Colonic mucosa (tissue), 4 donors: ENCODE results near the gene MDH1. TPM values are rescaled to one million over a fixed set of nuclear protein-coding genes. Genes with fewer than 3 reads are reported as not detected.

Experiments
- DNase-seq: peaks from one replicate; pipeline ENCODE4 v3.0.0-alpha.2; 2020
- H3K27ac ChIP-seq: fragments of 200-600 bp; one replicate; pipeline ENCODE4 v1.8.0; 2021
- H3K27me3 ChIP-seq: fragments of 200-600 bp; one replicate; pipeline ENCODE4 v1.8.0; 2021
- H3K36me3 ChIP-seq: fragments of 200-600 bp; one replicate; pipeline ENCODE4 v1.8.0; 2021
- H3K4me1 ChIP-seq: fragments of 200-600 bp; one replicate; pipeline ENCODE4 v1.8.0; 2021; ENCODE audit warnings: mild to moderate bottlenecking
- H3K4me3 ChIP-seq: fragments of 200-600 bp; one replicate; pipeline ENCODE4 v1.8.0; 2021
- H3K9ac ChIP-seq, 2 donors: one replicate each; pipeline ENCODE4 v1.7.0; 2013; ENCODE audit warnings: control low read depth in 2 of 2, low read depth in 2 of 2, low read length in 2 of 2
- H3K9me3 ChIP-seq: fragments of 200-600 bp; one replicate; pipeline ENCODE4 v1.8.0; 2021
- CTCF ChIP-seq: fragments of 200-600 bp; IDR thresholded peaks from one replicate; pipeline ENCODE4 v1.8.0; 2022; ENCODE audit warnings: antibody characterized with exemption, mild to moderate bottlenecking
- intact Hi-C: fragments of 100-400 bp; cut with DNase I; formaldehyde crosslinking; loops from one replicate; pipeline ENCODE4 v1.14.1; 2022
- total RNA-seq, 2 donors: library from RNA; stranded (reverse); fragmentation: NEBNext Ultra II Directional in 1 of 2; extraction: Animal tissue kit (Norgen Biotek cat#: 25700) in 1 of 2; gene quantifications; one replicate each; pipeline ENCODE4 v1.2.1, GENCODE V29; 2021
- donor health status: healthy.
- donor health status: DM: no; HTN: no; CAD: no.
- donor health status: DM: no; HTN: no; CAD: no.

The MDH1 gene
- total RNA-seq, 2 donors from 2014 or later: 187 to 229 TPM

DNA sequence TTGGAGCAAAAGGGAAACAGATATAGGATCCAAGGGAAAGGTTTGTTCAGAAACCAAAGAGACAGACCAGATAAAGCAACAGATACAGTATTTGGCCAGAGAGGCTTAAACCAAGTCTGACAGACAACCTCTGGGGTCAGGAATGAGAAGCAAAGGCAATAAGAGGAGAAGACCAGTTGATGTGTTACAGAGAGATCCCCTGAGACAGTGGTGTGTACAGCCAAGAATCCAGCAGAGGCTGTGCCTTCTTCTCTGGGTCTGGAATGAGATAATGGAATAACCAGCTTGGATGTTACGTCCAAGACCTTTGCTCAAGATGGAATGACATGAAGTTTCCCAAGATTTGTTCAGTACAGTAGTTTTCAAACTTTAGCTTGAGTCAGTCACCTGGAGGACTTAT lies 61.1 kb downstream of the MDH1 start:
- no peaks in the 10 kb centered on the region for H3K9me3 ChIP-seq
- DNase-seq: no peak
- H3K36me3 ChIP-seq: no peaks in the 10 kb centered on the region
- H3K4me1 ChIP-seq: no peaks in the 10 kb centered on the region
- no peak for TF ChIP-seq CTCF
- H3K4me3 ChIP-seq: no peak overlapping the region
- H3K27ac ChIP-seq: no peak overlapping the region
- H3K9ac ChIP-seq: no peak overlapping the region
- intact Hi-C loops: no loop called here
- no peaks in the 10 kb centered on the region for H3K27me3 ChIP-seq

- H3K27me3 ChIP-seq: no peaks in the 10 kb centered on the region
- no peaks in the 10 kb centered on the region for H3K9me3 ChIP-seq
- intact Hi-C loops: no loop called here
- no peaks in the 10 kb centered on the region for H3K36me3 ChIP-seq
- no peak for DNase-seq
- H3K9ac ChIP-seq: no peak overlapping the region
- no peak overlapping the region for H3K27ac ChIP-seq
- H3K4me3 ChIP-seq: no peak overlapping the region
- no peaks in the 10 kb centered on the region for H3K4me1 ChIP-seq
- no peak for TF ChIP-seq CTCF
These were observed 62.0 kb downstream of the MDH1 start for GRCh38 chr2:63650756-63651155.

DNA sequence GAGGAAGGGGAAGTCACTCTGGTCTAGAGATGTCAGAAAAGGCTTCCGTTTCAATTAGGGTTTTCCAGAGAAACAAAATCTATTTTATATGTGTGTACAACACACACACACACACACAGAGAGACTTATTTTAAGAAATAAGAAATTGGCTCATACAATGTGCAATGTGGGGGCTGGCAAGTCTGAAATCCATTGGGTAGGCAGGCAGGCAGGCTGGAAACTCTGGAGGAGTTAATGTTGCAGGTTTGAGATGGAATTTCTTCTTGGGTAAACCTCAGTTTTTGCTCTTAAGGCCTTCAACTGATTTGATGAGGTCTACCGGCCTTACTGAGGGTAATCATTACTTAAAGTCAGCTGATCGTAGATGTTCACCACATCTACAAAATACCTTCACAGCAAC lies 62.6 kb downstream of the MDH1 start:
- Histone ChIP-seq H3K9me3 (no peaks in the 10 kb centered on the region), H3K27me3 (no peaks in the 10 kb centered on the region), H3K9ac (no peak overlapping the region), H3K4me3 (no peak overlapping the region), H3K27ac (no peak overlapping the region), H3K36me3 (no peaks in the 10 kb centered on the region), H3K4me1 (no peaks in the 10 kb centered on the region)
- intact Hi-C loops: no loop called here
- no peak for TF ChIP-seq CTCF
- DNase-seq: no peak

GRCh38 chr2:63651861-63652651 lies 63.3 kb downstream of the MDH1 start:
- H3K27ac ChIP-seq: no peak overlapping the region
- no peak for TF ChIP-seq CTCF
- DNase-seq: no peak
- H3K4me1 ChIP-seq: no peaks in the 10 kb centered on the region
- H3K27me3 ChIP-seq: no peaks in the 10 kb centered on the region
- no peak overlapping the region for H3K4me3 ChIP-seq
- no peaks in the 10 kb centered on the region for H3K36me3 ChIP-seq
- intact Hi-C loops: no loop called here
- no peaks in the 10 kb centered on the region for H3K9me3 ChIP-seq
- no peak overlapping the region for H3K9ac ChIP-seq

DNA sequence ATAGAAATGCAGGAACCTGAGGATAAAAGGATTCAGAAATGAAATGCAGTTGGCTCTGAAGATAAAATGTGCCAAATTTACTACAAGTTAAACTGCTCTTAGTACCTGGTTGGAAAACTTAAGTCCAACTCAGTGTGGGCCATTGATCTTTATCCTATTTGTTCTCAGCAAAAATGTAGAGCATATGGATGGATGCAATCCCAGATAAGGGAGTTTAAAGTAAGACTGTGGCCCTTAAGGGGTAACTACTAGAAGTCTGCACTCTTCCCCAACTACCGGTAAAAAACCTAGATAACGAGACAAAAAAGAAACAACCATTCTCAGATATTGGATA lies 63.9 kb downstream of the MDH1 start:
- no peak for DNase-seq
- H3K4me3 ChIP-seq: no peak overlapping the region
- no peaks in the 10 kb centered on the region for H3K36me3 ChIP-seq
- H3K27ac ChIP-seq: no peak overlapping the region
- H3K27me3 ChIP-seq: no peaks in the 10 kb centered on the region
- H3K9ac ChIP-seq: no peak overlapping the region
- no peaks in the 10 kb centered on the region for H3K9me3 ChIP-seq
- intact Hi-C loops: no loop called here
- H3K4me1 ChIP-seq: no peaks in the 10 kb centered on the region
- no peak for TF ChIP-seq CTCF
